Kidney epithelial cell (primary cell): Measurements from ENCODE around the gene RIMBP2. TPM values are rescaled to one million over a fixed set of nuclear protein-coding genes. Genes with fewer than 3 reads are reported as not detected.
A peak's percentile ranks its signal among the peaks of the same experiment; 100 is the strongest.
"Not testable (repeated sequence)": the region's sequence is repeated elsewhere in the genome, so short reads cannot be mapped to it uniquely, and the experiment has no call there.

Experiments used
- DNase-seq: peaks from one replicate; pipeline ENCODE4 v3.0.0-alpha.2; 2010; ENCODE audit warnings: low read depth
- H3K27me3 ChIP-seq: 2 replicates; pipeline ENCODE4 v1.6.0; 2011; ENCODE audit warnings: low read length; ENCODE audit not compliant: control insufficient read depth, insufficient read depth
- H3K36me3 ChIP-seq: 2 replicates; pipeline ENCODE4 v1.5.1; 2011; ENCODE audit warnings: low read length; ENCODE audit not compliant: control insufficient read depth, insufficient read depth
- H3K4me3 ChIP-seq: 2 replicates; pipeline ENCODE4 v1.5.1; 2011; ENCODE audit warnings: low read depth, mild to moderate bottlenecking, control low read depth, low read length
- CTCF ChIP-seq: IDR thresholded peaks from 2 replicates; pipeline ENCODE4 v1.5.1; 2011; ENCODE audit warnings: mild to moderate bottlenecking, moderate library complexity, low read length, control low read depth, inconsistent platforms; ENCODE audit not compliant: insufficient read depth, poor library complexity, severe bottlenecking
- total RNA-seq: library from RNA; depleted of rRNA; stranded (reverse); fragments of >200 nt; gene quantifications from 2 replicates; pipeline ENCODE4 v1.2.3, GENCODE V29; 2015

Gene RIMBP2
- total RNA-seq, 1 donor from 2014 or later, result 0.50 TPM

GRCh38 chr12:130762319-130762675 is 46.2 kb upstream of the RIMBP2 start:
- no peak for DNase-seq
- no peaks in the 10 kb centered on the region for H3K36me3 ChIP-seq
- H3K4me3 ChIP-seq, result no peak overlapping the region
- no peak for TF ChIP-seq CTCF
- peaks cover 15% of the 10 kb centered on the region for H3K27me3 ChIP-seq

- no peak for DNase-seq
- TF ChIP-seq CTCF, result peak; percentile 64
- peaks cover 15% of the 10 kb centered on the region for H3K27me3 ChIP-seq
- no peak overlapping the region for H3K4me3 ChIP-seq
- H3K36me3 ChIP-seq, result no peaks in the 10 kb centered on the region
These were observed 45.6 kb upstream of the RIMBP2 start for GRCh38 chr12:130761537-130762318.

GRCh38 chr12:130754234-130754901 is 38.3 kb upstream of the RIMBP2 start:
- no peak overlapping the region for H3K4me3 ChIP-seq
- no peak for DNase-seq
- H3K36me3 ChIP-seq, result no peaks in the 10 kb centered on the region
- no peak for TF ChIP-seq CTCF
- no peaks in the 10 kb centered on the region for H3K27me3 ChIP-seq

GRCh38 chr12:130752692-130753230 is 36.7 kb upstream of the RIMBP2 start:
- Histone ChIP-seq H3K36me3 (no peaks in the 10 kb centered on the region), H3K4me3 (no peak overlapping the region), H3K27me3 (no peaks in the 10 kb centered on the region)
- DNase-seq, result no peak
- TF ChIP-seq CTCF, result no peak

- not testable (repeated sequence) for DNase-seq, H3K4me3 ChIP-seq, H3K36me3 ChIP-seq, H3K27me3 ChIP-seq
These were observed 35.9 kb upstream of the RIMBP2 start for GRCh38 chr12:130752037-130752436.

- H3K4me3 ChIP-seq, result no peak overlapping the region
- H3K27me3 ChIP-seq, result no peaks in the 10 kb centered on the region
- no peak for TF ChIP-seq CTCF
- H3K36me3 ChIP-seq, result no peaks in the 10 kb centered on the region
- no peak for DNase-seq
These were observed 32.7 kb upstream of the RIMBP2 start for GRCh38 chr12:130748786-130749185.
